HepG2 (cell line): ENCODE results near the gene TUT4. TPM values are rescaled to one million over a fixed set of nuclear protein-coding genes. Genes with fewer than 3 reads are reported as not detected.

Experiments
- AFF4 ChIP-seq: sonication (generic); formaldehyde crosslinking; IDR thresholded peaks from 2 replicates; pipeline ENCODE4 v1.4.0; 2020; ENCODE audit warnings: missing genetic modification reagents
- CHCHD3 ChIP-seq: sonication (generic); formaldehyde crosslinking; IDR thresholded peaks from 2 replicates; pipeline ENCODE4 v1.8.0; 2022; ENCODE audit warnings: mild to moderate bottlenecking, missing genetic modification reagents, moderate library complexity
- MTA1 ChIP-seq: sonication (generic); formaldehyde crosslinking; IDR thresholded peaks from 2 replicates; pipeline ENCODE4 v1.4.0; 2020; ENCODE audit warnings: missing genetic modification reagents, mild to moderate bottlenecking, borderline replicate concordance
- PTBP1 ChIP-seq: fragments of 200-400 bp; formaldehyde crosslinking; IDR thresholded peaks from 2 replicates; pipeline ENCODE4 v1.6.1; 2018; ENCODE audit warnings: low read length, low read depth; ENCODE audit not compliant: poor library complexity, severe bottlenecking
- STAG1 ChIP-seq: sonication (generic); formaldehyde crosslinking; IDR thresholded peaks from 2 replicates; pipeline ENCODE4 v1.4.0; 2020; ENCODE audit warnings: missing genetic modification reagents
- THAP8 ChIP-seq: sonication (generic); formaldehyde crosslinking; IDR thresholded peaks from 2 replicates; pipeline ENCODE4 v1.5.1; 2020; ENCODE audit warnings: missing genetic modification reagents, mild to moderate bottlenecking, borderline replicate concordance
- ZNF407 ChIP-seq: sonication (generic); formaldehyde crosslinking; IDR thresholded peaks from one replicate; pipeline ENCODE4 v1.5.1; 2020; ENCODE audit warnings: mild to moderate bottlenecking, missing genetic modification reagents; ENCODE audit errors: not compliant biosample characterization
- ZNF513 ChIP-seq: sonication (generic); formaldehyde crosslinking; conservative IDR thresholded peaks from 2 replicates; pipeline ENCODE4 v1.5.0; 2020; ENCODE audit warnings: missing genetic modification reagents
- ZNF546 ChIP-seq: sonication (generic); formaldehyde crosslinking; conservative IDR thresholded peaks from 2 replicates; pipeline ENCODE4 v1.8.1; 2023; ENCODE audit warnings: mild to moderate bottlenecking, missing genetic modification reagents
- ZNF704 ChIP-seq: sonication (generic); formaldehyde crosslinking; IDR thresholded peaks from 2 replicates; pipeline ENCODE4 v1.8.1; 2023; ENCODE audit warnings: mild to moderate bottlenecking, inconsistent platforms, moderate library complexity, missing genetic modification reagents, borderline replicate concordance
- ZNF790 ChIP-seq: sonication (generic); formaldehyde crosslinking; IDR thresholded peaks from 2 replicates; pipeline ENCODE4 v1.8.0; 2022; ENCODE audit warnings: missing genetic modification reagents, mild to moderate bottlenecking, borderline replicate concordance
- polyA plus RNA-seq, 8 experiments: library from polyadenylated mRNA; depleted of rRNA in 3 of 8; stranded (reverse) in 7 of 8; unstranded in 1 of 8; fragments of >200 nt; fragmentation: Illumina TruSeq in 4 of 8; extraction: Trizol in 4 of 8; gene quantifications; 2 replicates each; pipeline versions ENCODE4 v1.2.1 to v1.2.3, GENCODE V29; 2011 to 2016; ENCODE audit warnings: low read depth in 4 of 8, missing spikeins in 1 of 8, mixed read lengths in 1 of 8; ENCODE audit not compliant: insufficient read depth in 1 of 8
- total RNA-seq, 5 experiments: library from RNA; depleted of rRNA; stranded (reverse); fragments of >200 nt; fragmentation: Illumina TruSeq; extraction: Trizol; gene quantifications; 2 replicates each; pipeline ENCODE4 v1.2.3, GENCODE V29; 2016; ENCODE audit warnings: low read depth in 1 of 5

The TUT4 gene
- total and polyA plus RNA-seq, 2 of the 13 experiments (the other 11 are each of a cell fraction or from before 2014, with no cell fraction given) = 44.7 to 53.5 TPM

- TF ChIP-seq ZNF407 (CRISPR knock-in tag) = peak; percentile 54
- no peak for TF ChIP-seq ZNF790
- no peak for TF ChIP-seq MTA1 (CRISPR knock-in tag)
- peak; percentile 81 for TF ChIP-seq PTBP1
- TF ChIP-seq CHCHD3 (CRISPR knock-in tag) = peak; percentile 87; the same call in 1 of the 2 replicates
- no peak for TF ChIP-seq ZNF546 (CRISPR knock-in tag)
- TF ChIP-seq THAP8 (CRISPR knock-in tag) = no peak
- no peak for TF ChIP-seq ZNF704 (CRISPR knock-in tag)
- TF ChIP-seq STAG1 (CRISPR knock-in tag) = peak; percentile 53
- no peak for TF ChIP-seq ZNF513 (CRISPR knock-in tag)
- TF ChIP-seq AFF4 (CRISPR knock-in tag) = no peak
Observed at GRCh38 chr1:52404116-52404974, 148.5 kb downstream of the TUT4 start, which contains the start of the genes ORC1 and PRPF38A (continued).
